Measurements from ENCODE around the gene NARF. TPM values are rescaled to one million over a fixed set of nuclear protein-coding genes. Genes with fewer than 3 reads are reported as not detected.
"Not testable (repeated sequence)": the region's sequence is repeated elsewhere in the genome, so short reads cannot be mapped to it uniquely, and the experiment has no call there.

The NARF gene
- total RNA-seq, 2 donors from 2014 or later, result 90.4 to 120 TPM

- no peak for ATAC-seq (replicated peaks in 1 of 2)
- H3K4me1 Mint-ChIP-seq (ENCODE audit: low read depth), result peaks cover 26% of the 10 kb centered on the region
- H3K36me3 Mint-ChIP-seq (ENCODE audit: insufficient read depth in 2 of 2), result peaks cover 13 to 17% of the 10 kb centered on the region in 2 donors
- no peak for DNase-seq
- no peaks in the 10 kb centered on the region for H3K27me3 Mint-ChIP-seq (ENCODE audit: low read depth)
- H3K27ac Mint-ChIP-seq, result peak overlapping the region; percentile 99
- H3K9me3 Mint-ChIP-seq, result no peaks in the 10 kb centered on the region
- peak overlapping the region; percentile 94 for H3K4me3 Mint-ChIP-seq
These were observed 687 bp upstream of the NARF start for GRCh38 chr17:82457929-82458178.

GRCh38 chr17:82458885-82459424 lies 414 bp downstream of the NARF start:
- peak; percentile 44 to 50 for DNase-seq
- Mint-ChIP-seq H3K27ac (peak overlapping the region; percentile 89), H3K9me3 (no peaks in the 10 kb centered on the region), H3K27me3 (ENCODE audit: low read depth) (no peaks in the 10 kb centered on the region), H3K36me3 (ENCODE audit: insufficient read depth in 2 of 2) (peaks cover 13 to 15% of the 10 kb centered on the region in 2 donors), H3K4me3 (peak overlapping the region; percentile 94), H3K4me1 (ENCODE audit: low read depth) (peaks cover 28% of the 10 kb centered on the region)
- no peak for ATAC-seq (replicated peaks in 1 of 2)

DNA sequence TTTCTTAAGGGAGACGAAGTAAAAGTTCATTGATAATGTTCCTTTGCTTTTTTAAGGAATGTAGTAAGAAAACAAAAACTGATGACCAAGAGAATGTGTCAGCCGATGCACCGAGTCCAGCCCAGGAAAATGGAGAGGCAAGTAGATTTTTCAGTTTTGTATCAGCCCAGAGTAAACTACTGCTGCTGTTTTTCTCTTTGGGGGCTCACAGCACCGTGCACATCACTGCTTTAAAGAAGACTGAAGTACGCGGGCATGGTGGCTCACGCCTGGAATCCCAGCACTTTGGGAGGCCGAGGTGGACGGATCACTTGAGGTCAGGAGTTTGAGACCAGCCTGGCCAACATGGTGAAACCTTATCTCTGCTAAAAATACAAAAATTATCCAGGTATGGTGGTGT lies 1.4 kb downstream of the NARF start:
- Mint-ChIP-seq H3K36me3 (ENCODE audit: insufficient read depth in 2 of 2) (peaks cover 18% of the 10 kb centered on the region in 2 donors), H3K4me1 (ENCODE audit: low read depth) (peaks cover 28% of the 10 kb centered on the region), H3K4me3 (peak overlapping the region; percentile 20 to 94)
- not testable (repeated sequence) for H3K9me3 Mint-ChIP-seq; H3K27ac Mint-ChIP-seq; H3K27me3 Mint-ChIP-seq (ENCODE audit: low read depth); DNase-seq; ATAC-seq (replicated peaks in 1 of 2)

DNA sequence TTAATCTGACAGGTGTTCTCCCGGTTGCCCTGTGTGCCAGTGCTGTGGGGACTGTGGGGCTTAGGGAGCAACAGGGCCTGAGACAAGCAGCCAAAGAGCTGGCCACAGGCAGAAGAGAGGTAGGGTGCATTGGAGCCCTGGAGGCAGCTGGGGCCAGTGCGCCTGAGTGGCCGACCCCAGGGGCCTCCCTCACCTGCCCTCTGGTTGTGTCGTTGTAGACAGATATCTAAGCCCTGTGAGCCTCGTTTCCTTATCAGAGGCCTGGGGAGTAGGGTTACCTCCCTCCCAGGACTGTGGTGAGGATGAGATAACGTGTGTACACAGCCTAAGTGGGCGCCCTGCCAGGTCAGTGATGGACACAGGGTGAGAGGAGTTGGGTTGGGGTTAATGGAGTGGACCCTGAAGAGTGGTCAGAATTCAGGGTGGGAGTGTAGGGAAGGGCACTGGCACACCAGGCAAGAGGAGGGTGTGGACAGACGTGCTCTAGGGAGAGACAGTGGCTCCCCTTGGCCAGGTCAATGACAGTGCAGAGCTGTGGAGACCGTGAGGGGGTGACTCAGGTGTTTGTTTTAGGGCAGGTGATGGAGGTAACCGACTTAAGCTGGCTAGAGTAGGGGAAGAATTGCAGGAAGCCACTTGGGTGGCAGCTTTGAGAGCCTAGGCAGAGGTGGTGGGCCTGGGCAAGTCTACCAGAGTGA lies 3.4 kb downstream of the NARF start:
- DNase-seq (no peak), ATAC-seq (replicated peaks in 1 of 2) (no peak)
- H3K4me1 Mint-ChIP-seq (ENCODE audit: low read depth), result peaks cover 27% of the 10 kb centered on the region
- no peaks in the 10 kb centered on the region for H3K27me3 Mint-ChIP-seq (ENCODE audit: low read depth)
- H3K4me3 Mint-ChIP-seq, result no peak overlapping the region
- H3K27ac Mint-ChIP-seq, result peak overlapping the region; percentile 36
- no peaks in the 10 kb centered on the region for H3K9me3 Mint-ChIP-seq
- H3K36me3 Mint-ChIP-seq (ENCODE audit: insufficient read depth in 2 of 2), result peaks cover 20 to 25% of the 10 kb centered on the region in 2 donors

DNA sequence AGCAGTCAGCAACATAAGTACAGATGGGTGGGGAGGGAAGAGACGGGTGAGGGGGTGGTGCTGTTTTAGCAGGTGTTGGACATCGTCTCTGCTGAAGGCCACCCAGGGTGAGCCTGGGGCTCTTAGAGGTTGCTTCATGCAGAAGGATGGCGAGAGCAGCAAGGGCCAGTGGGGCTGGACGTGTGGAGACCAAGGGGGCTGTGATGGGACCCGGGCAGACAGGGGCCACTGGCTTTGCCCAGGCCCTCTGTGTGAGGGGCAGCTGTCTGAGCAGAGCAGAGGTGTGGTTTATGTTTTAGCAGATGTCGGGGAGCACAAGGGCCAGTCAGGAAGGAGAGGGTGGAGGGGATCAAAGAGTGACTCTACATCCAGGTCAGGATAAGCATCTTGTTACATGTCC lies 4.8 kb downstream of the NARF start:
- no peak for ATAC-seq (replicated peaks in 1 of 2)
- Mint-ChIP-seq H3K27me3 (ENCODE audit: low read depth) (no peaks in the 10 kb centered on the region), H3K4me3 (no peak overlapping the region), H3K27ac (no peak overlapping the region), H3K4me1 (ENCODE audit: low read depth) (peaks cover 15% of the 10 kb centered on the region), H3K9me3 (no peaks in the 10 kb centered on the region), H3K36me3 (ENCODE audit: insufficient read depth in 2 of 2) (peaks cover 20 to 28% of the 10 kb centered on the region in 2 donors)
- no peak for DNase-seq

- Mint-ChIP-seq H3K4me1 (ENCODE audit: low read depth) (peaks cover 20% of the 10 kb centered on the region), H3K27ac (peak overlapping the region; percentile 11), H3K36me3 (ENCODE audit: insufficient read depth in 2 of 2) (peaks cover 23 to 33% of the 10 kb centered on the region in 2 donors), H3K27me3 (ENCODE audit: low read depth) (no peaks in the 10 kb centered on the region), H3K4me3 (no peak overlapping the region), H3K9me3 (no peaks in the 10 kb centered on the region)
- ATAC-seq (replicated peaks in 1 of 2) (no peak), DNase-seq (no peak)
These were observed 5.5 kb downstream of the NARF start for GRCh38 chr17:82463925-82464566.

DNA sequence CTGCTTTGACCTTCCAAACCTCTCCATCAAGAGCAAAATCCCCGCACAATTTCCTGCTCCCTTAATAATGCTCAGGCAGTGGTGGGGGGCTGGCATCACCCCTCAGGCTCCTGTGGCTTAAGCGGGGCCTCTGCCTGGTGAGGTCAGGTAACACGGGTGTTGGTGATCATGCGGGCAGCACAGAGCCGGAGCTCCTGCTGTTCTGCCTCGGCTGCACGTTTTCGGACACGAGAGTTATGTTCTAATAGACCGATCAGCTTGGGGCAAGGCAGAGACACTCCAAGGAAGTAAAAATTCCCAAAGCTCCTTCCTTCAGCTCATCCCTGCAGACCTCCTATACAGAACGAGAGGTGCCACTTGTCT lies 6.0 kb downstream of the NARF start:
- Mint-ChIP-seq H3K36me3 (ENCODE audit: insufficient read depth in 2 of 2) (peaks cover 26 to 36% of the 10 kb centered on the region in 2 donors), H3K4me1 (ENCODE audit: low read depth) (peaks cover 16% of the 10 kb centered on the region), H3K27ac (peak overlapping the region; percentile 76), H3K9me3 (no peaks in the 10 kb centered on the region), H3K4me3 (no peak overlapping the region), H3K27me3 (ENCODE audit: low read depth) (no peaks in the 10 kb centered on the region)
- DNase-seq (no peak), ATAC-seq (replicated peaks in 1 of 2) (no peak)

GRCh38 chr17:82465023-82465603 lies 6.6 kb downstream of the NARF start:
- Mint-ChIP-seq H3K9me3 (no peaks in the 10 kb centered on the region), H3K27me3 (ENCODE audit: low read depth) (no peaks in the 10 kb centered on the region), H3K4me3 (no peak overlapping the region), H3K36me3 (ENCODE audit: insufficient read depth in 2 of 2) (peaks cover 26 to 36% of the 10 kb centered on the region in 2 donors), H3K27ac (peak overlapping the region; percentile 76), H3K4me1 (ENCODE audit: low read depth) (peaks cover 13% of the 10 kb centered on the region)
- ATAC-seq (replicated peaks in 1 of 2) (no peak), DNase-seq (no peak)

GRCh38 chr17:82468692-82469091 lies 10.2 kb downstream of the NARF start:
- Mint-ChIP-seq H3K4me3 (no peak overlapping the region), H3K9me3 (no peaks in the 10 kb centered on the region), H3K4me1 (ENCODE audit: low read depth) (peaks cover 7% of the 10 kb centered on the region), H3K36me3 (ENCODE audit: insufficient read depth in 2 of 2) (peaks cover 20 to 35% of the 10 kb centered on the region in 2 donors), H3K27ac (peak overlapping the region; percentile 67), H3K27me3 (ENCODE audit: low read depth) (no peaks in the 10 kb centered on the region)
- DNase-seq (no peak), ATAC-seq (replicated peaks in 1 of 2) (no peak)

DNA sequence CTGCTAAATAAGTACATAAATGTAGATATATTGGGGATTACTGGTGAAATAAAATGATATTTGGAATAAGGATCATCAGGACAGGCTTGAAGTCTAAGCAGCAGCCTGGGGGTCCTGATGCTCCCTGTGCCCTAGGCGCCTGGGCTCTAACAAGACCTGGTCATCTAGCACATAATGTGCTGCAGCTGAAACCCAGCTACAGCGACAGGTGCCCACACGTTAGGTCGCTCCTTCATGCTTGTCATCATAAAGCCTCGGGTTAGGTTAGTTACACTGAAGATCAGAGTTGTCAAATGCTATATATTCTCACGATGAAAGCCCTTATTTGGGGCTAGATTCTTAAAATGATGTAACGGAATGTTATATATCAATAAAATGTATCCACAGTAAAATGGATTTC lies 11.5 kb downstream of the NARF start:
- DNase-seq, result no peak
- Mint-ChIP-seq H3K36me3 (ENCODE audit: insufficient read depth in 2 of 2) (peaks cover 12 to 34% of the 10 kb centered on the region in 2 donors), H3K4me1 (ENCODE audit: low read depth) (peaks cover 6% of the 10 kb centered on the region), H3K9me3 (no peaks in the 10 kb centered on the region), H3K27me3 (ENCODE audit: low read depth) (no peaks in the 10 kb centered on the region), H3K27ac (no peak overlapping the region), H3K4me3 (no peak overlapping the region)
- no peak for ATAC-seq (replicated peaks in 1 of 2)

DNA sequence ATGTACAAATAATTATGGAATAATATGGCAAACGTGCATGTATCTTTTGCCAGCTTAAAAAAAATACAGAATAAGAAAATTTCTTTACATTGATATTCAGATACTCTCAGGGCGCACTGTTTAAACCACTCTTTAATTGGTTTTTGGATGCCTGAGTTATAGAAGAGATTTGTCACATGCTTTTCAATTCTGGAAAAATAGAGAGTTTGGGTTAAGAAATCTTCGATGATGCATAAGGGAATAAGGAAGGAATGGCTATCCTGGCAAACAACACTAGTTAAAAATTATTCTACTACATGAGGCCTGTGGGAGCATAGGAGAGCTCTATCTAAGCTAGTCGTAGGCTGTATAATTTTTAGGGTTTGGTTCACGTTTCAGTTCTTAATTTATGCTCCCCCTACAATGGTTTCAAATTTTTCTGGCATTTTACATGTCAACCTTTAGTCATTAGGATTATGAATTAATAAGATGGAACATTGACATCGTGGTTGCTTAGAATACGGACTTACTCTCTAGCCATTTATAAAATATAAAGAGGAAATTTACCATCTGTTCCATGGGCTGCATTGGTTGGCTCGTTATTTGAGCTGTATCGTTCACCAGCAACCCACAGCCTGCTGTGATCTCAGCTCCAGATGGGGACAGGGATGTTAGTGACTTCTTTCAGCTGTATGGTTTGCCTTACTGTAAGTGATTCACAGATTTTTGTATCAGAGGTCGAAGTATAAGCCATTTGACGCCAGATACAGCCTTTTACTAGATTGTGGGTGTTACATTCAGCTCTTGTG lies 15.9 kb downstream of the NARF start:
- H3K27me3 Mint-ChIP-seq (ENCODE audit: low read depth), result no peaks in the 10 kb centered on the region
- peaks cover 3 to 21% of the 10 kb centered on the region in 2 donors for H3K36me3 Mint-ChIP-seq (ENCODE audit: insufficient read depth in 2 of 2)
- no peaks in the 10 kb centered on the region for H3K4me1 Mint-ChIP-seq (ENCODE audit: low read depth)
- DNase-seq, result no peak
- H3K27ac Mint-ChIP-seq, result no peak overlapping the region
- no peaks in the 10 kb centered on the region for H3K9me3 Mint-ChIP-seq
- no peak for ATAC-seq (replicated peaks in 1 of 2)
- no peak overlapping the region for H3K4me3 Mint-ChIP-seq

- H3K27me3 Mint-ChIP-seq (ENCODE audit: low read depth), result no peaks in the 10 kb centered on the region
- ATAC-seq (replicated peaks in 1 of 2) (no peak), DNase-seq (no peak)
- H3K36me3 Mint-ChIP-seq (ENCODE audit: insufficient read depth in 2 of 2), result peaks cover 0 to 20% of the 10 kb centered on the region in 2 donors
- no peak overlapping the region for H3K27ac Mint-ChIP-seq
- H3K9me3 Mint-ChIP-seq, result no peaks in the 10 kb centered on the region
- H3K4me1 Mint-ChIP-seq (ENCODE audit: low read depth), result no peaks in the 10 kb centered on the region
- no peak overlapping the region for H3K4me3 Mint-ChIP-seq
These were observed 16.9 kb downstream of the NARF start for GRCh38 chr17:82475458-82475857.

- no peak overlapping the region for H3K27ac Mint-ChIP-seq
- no peaks in the 10 kb centered on the region for H3K27me3 Mint-ChIP-seq (ENCODE audit: low read depth)
- H3K4me1 Mint-ChIP-seq (ENCODE audit: low read depth), result no peaks in the 10 kb centered on the region
- no peak for ATAC-seq (replicated peaks in 1 of 2)
- H3K9me3 Mint-ChIP-seq, result no peaks in the 10 kb centered on the region
- H3K4me3 Mint-ChIP-seq, result no peak overlapping the region
- no peak for DNase-seq
- H3K36me3 Mint-ChIP-seq (ENCODE audit: insufficient read depth in 2 of 2), result peaks cover 0 to 13% of the 10 kb centered on the region in 2 donors
These were observed 19.4 kb downstream of the NARF start for GRCh38 chr17:82477934-82478333.
